ENCODE results near the gene CPLX3.

Gene CPLX3

GRCh38 chr15:74783072-74783807 is 43.2 kb upstream of the CPLX3 start:
- TF ChIP-seq REST (IDR thresholded peaks at IDR 0.05; ENCODE audit: low read depth) (no peak), RAD21 (IDR thresholded peaks at IDR 0.05; ENCODE audit: low read depth) (no peak), TAF1 (IDR thresholded peaks at IDR 0.05; ENCODE audit: low read depth) (no peak; the same call in 1 of the 2 replicates), CEBPB (IDR thresholded peaks at IDR 0.05) (no peak), EGR1 (IDR thresholded peaks at IDR 0.05) (no peak), TCF12 (IDR thresholded peaks at IDR 0.05; ENCODE audit: low read depth) (peak; percentile 75; the same call in 1 of the 2 replicates), FOXM1 (IDR thresholded peaks at IDR 0.05; ENCODE audit: borderline replicate concordance, low read depth) (no peak), CREB1 (IDR thresholded peaks at IDR 0.05; ENCODE audit: low read depth) (no peak), ZBTB7A (IDR thresholded peaks at IDR 0.05; ENCODE audit: low read depth) (no peak), EP300 (IDR thresholded peaks at IDR 0.05; ENCODE audit: borderline replicate concordance) (peak; percentile 4; the same call in 1 of the 2 replicates), NFIC (IDR thresholded peaks at IDR 0.05) (0 out of 2 replicates have a peak, but pooled peaks have one; percentile 30), TEAD4 (IDR thresholded peaks at IDR 0.05) (no peak), MAX (IDR thresholded peaks at IDR 0.05) (peak; percentile 93), YY1 (IDR thresholded peaks at IDR 0.05; ENCODE audit: low read depth) (no peak), USF1 (IDR thresholded peaks at IDR 0.05) (no peak)

- TF ChIP-seq NFIC (IDR thresholded peaks at IDR 0.05): no peak
- no peak for TF ChIP-seq EGR1 (IDR thresholded peaks at IDR 0.05)
- TF ChIP-seq MAX (IDR thresholded peaks at IDR 0.05): no peak
- TF ChIP-seq CEBPB (IDR thresholded peaks at IDR 0.05): no peak
- no peak for TF ChIP-seq FOXM1 (IDR thresholded peaks at IDR 0.05; ENCODE audit: borderline replicate concordance, low read depth)
- TF ChIP-seq YY1 (IDR thresholded peaks at IDR 0.05; ENCODE audit: low read depth): no peak
- TF ChIP-seq ZBTB7A (IDR thresholded peaks at IDR 0.05; ENCODE audit: low read depth): no peak
- no peak for TF ChIP-seq USF1 (IDR thresholded peaks at IDR 0.05)
- TF ChIP-seq TEAD4 (IDR thresholded peaks at IDR 0.05): no peak
- TF ChIP-seq EP300 (IDR thresholded peaks at IDR 0.05; ENCODE audit: borderline replicate concordance): no peak
- no peak for TF ChIP-seq REST (IDR thresholded peaks at IDR 0.05; ENCODE audit: low read depth)
- no peak for TF ChIP-seq CREB1 (IDR thresholded peaks at IDR 0.05; ENCODE audit: low read depth)
- no peak for TF ChIP-seq RAD21 (IDR thresholded peaks at IDR 0.05; ENCODE audit: low read depth)
- no peak for TF ChIP-seq TAF1 (IDR thresholded peaks at IDR 0.05; ENCODE audit: low read depth)
- no peak for TF ChIP-seq TCF12 (IDR thresholded peaks at IDR 0.05; ENCODE audit: low read depth)
Measured at GRCh38 chr15:74783808-74784175, 42.6 kb upstream of the CPLX3 start.

GRCh38 chr15:74784426-74785193 is 41.8 kb upstream of the CPLX3 start:
- TF ChIP-seq YY1 (IDR thresholded peaks at IDR 0.05; ENCODE audit: low read depth) (no peak), USF1 (IDR thresholded peaks at IDR 0.05) (no peak), NFIC (IDR thresholded peaks at IDR 0.05) (no peak), EP300 (IDR thresholded peaks at IDR 0.05; ENCODE audit: borderline replicate concordance) (no peak), TEAD4 (IDR thresholded peaks at IDR 0.05) (no peak), CEBPB (IDR thresholded peaks at IDR 0.05) (no peak), ZBTB7A (IDR thresholded peaks at IDR 0.05; ENCODE audit: low read depth) (no peak), REST (IDR thresholded peaks at IDR 0.05; ENCODE audit: low read depth) (no peak), TAF1 (IDR thresholded peaks at IDR 0.05; ENCODE audit: low read depth) (no peak), RAD21 (IDR thresholded peaks at IDR 0.05; ENCODE audit: low read depth) (no peak), FOXM1 (IDR thresholded peaks at IDR 0.05; ENCODE audit: borderline replicate concordance, low read depth) (no peak), TCF12 (IDR thresholded peaks at IDR 0.05; ENCODE audit: low read depth) (no peak), MAX (IDR thresholded peaks at IDR 0.05) (no peak), EGR1 (IDR thresholded peaks at IDR 0.05) (no peak), CREB1 (IDR thresholded peaks at IDR 0.05; ENCODE audit: low read depth) (no peak)
